NT2/D1 (cell line): Measurements from ENCODE around the gene SNX2.

ENCODE experiments used
- SUZ12 ChIP-seq: IDR thresholded peaks from 2 replicates; pipeline ENCODE4 v1.6.1; 2011; ENCODE audit not compliant: insufficient read length, insufficient read depth; ENCODE audit errors: extremely low read depth
- YY1 ChIP-seq: IDR thresholded peaks from 2 replicates; pipeline ENCODE4 v1.6.1; 2011; ENCODE audit not compliant: insufficient read length, insufficient read depth
- ZNF274 ChIP-seq: IDR thresholded peaks from 2 replicates; pipeline ENCODE4 v1.6.1; 2011; ENCODE audit warnings: mild to moderate bottlenecking, low read depth, low read length

DNA sequence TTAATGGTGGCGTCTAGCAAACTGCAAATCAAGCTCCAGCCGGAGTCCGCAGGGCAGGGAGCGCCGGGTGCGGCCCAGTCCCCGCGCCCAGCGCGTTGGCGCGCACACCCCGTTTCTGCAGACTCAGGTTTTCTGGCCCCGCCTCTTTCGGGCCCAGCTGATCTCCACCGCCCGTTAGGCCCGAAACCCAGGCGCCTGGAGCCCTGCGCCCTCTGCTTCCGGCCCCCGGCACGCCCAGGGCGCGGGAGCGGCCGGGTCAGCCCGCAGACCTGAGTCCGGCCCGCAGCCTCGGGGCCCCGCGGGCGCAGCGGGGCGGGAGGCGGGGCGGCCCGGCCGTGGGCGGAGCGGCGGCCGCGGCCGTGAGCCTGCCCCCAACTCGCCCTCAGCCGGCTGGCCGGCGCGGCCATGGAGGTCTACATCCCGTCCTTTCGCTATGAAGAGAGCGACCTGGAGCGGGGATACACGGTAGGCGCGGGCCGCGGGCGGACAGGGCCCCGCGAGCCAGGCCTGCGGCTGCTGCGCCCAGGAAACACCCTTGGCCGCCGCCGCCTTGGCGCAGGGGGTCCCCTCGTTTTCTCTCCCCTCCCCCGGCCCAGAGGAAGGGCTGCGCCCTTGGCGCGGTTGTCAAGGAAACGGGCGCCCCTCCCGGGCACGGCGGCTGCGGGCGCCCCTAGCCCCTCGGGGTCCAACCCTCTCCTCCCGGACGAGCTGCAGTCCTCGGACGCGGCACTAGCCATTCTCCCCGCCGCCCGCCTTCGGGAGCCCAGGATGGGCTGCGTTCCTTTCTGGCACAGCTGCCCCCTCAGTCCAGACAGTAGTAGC is 70.6 kb downstream of the SNX2 start, which contains the start of gene SNX24:
- TF ChIP-seq SUZ12 (no peak), ZNF274 (no peak), YY1 (no peak)
